Measurements from ENCODE around the gene GSK3A. TPM values are rescaled to one million over a fixed set of nuclear protein-coding genes. Genes with fewer than 3 reads are reported as not detected.

The GSK3A gene
- total RNA-seq, 1 donor from 2014 or later, result 54.7 TPM

DNA sequence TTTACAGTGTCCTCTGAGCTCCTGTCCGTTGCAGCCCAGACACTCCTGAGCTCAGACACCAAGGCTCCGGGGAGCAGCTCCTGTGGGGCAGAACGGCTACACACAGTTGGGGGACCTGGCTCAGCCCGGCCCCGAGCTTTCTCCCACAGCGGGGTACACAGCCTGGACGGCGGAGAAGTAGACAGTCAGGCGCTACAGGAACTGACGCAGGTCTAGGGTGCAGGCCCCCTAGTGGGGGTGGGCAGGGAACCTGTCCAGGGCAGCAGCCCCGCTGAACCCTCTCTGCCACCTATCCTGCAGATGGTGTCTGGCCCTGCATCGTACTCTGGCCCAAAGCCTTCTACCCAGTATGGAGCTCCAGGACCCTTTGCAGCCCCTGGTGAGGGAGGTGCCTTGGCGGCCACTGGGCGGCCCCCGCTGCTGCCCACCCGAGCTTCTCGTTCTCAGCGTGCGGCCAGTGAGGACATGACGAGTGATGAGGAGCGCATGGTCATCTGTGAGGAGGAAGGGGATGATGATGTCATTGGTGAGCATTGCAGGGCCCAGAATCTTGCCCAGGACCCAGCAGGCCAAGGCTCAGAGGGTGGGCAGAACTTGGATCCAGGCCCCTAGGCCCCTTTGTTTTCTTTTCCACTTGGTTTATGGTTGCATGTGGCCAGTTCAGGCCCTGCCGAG is 46.6 kb upstream of the GSK3A start:
- Mint-ChIP-seq H3K36me3 (ENCODE audit: insufficient read depth) (peaks cover 12% of the 10 kb centered on the region), H3K27me3 (no peaks in the 10 kb centered on the region), H3K9me3 (ENCODE audit: low read depth) (no peaks in the 10 kb centered on the region), H3K4me1 (ENCODE audit: low read depth) (peaks cover 14% of the 10 kb centered on the region), H3K27ac (no peak overlapping the region), H3K4me3 (ENCODE audit: low read depth) (no peak overlapping the region)
- DNase-seq (ENCODE audit: low spot score, unreplicated experiment), result no peak
- TF ChIP-seq, protein P1, sequence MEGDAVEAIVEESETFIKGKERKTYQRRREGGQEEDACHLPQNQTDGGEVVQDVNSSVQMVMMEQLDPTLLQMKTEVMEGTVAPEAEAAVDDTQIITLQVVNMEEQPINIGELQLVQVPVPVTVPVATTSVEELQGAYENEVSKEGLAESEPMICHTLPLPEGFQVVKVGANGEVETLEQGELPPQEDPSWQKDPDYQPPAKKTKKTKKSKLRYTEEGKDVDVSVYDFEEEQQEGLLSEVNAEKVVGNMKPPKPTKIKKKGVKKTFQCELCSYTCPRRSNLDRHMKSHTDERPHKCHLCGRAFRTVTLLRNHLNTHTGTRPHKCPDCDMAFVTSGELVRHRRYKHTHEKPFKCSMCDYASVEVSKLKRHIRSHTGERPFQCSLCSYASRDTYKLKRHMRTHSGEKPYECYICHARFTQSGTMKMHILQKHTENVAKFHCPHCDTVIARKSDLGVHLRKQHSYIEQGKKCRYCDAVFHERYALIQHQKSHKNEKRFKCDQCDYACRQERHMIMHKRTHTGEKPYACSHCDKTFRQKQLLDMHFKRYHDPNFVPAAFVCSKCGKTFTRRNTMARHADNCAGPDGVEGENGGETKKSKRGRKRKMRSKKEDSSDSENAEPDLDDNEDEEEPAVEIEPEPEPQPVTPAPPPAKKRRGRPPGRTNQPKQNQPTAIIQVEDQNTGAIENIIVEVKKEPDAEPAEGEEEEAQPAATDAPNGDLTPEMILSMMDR (IDR thresholded peaks at IDR 0.05; ENCODE audit: unreplicated experiment), result no peak

- Mint-ChIP-seq H3K27ac (no peak overlapping the region), H3K36me3 (ENCODE audit: insufficient read depth) (peaks cover 9% of the 10 kb centered on the region)
Measured at GRCh38 chr19:42288387-42288786, 46.0 kb upstream of the GSK3A start.

DNA sequence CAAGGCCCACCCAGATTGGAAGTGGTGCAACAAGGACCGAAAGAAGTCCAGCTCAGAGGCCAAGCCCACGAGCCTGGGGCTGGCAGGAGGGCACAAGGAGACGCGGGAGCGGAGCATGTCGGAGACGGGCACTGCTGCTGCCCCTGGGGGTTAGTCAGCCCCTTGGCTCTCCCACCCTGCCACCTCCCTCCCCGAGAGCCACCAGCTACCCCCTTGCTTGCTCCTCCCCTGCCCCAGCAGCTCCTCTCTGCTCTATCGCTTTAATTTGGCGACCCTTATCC is 45.4 kb upstream of the GSK3A start:
- TF ChIP-seq, protein P1 (IDR thresholded peaks at IDR 0.05; ENCODE audit: unreplicated experiment), result no peak
- DNase-seq (ENCODE audit: low spot score, unreplicated experiment), result no peak
- Mint-ChIP-seq H3K4me3 (ENCODE audit: low read depth) (no peak overlapping the region), H3K4me1 (ENCODE audit: low read depth) (peaks cover 14% of the 10 kb centered on the region), H3K27me3 (no peaks in the 10 kb centered on the region), H3K27ac (no peak overlapping the region), H3K36me3 (ENCODE audit: insufficient read depth) (peaks cover 7% of the 10 kb centered on the region), H3K9me3 (ENCODE audit: low read depth) (no peaks in the 10 kb centered on the region)

More at GRCh38 chr19:42288387-42288786, 46.0 kb upstream of the GSK3A start:
- Mint-ChIP-seq H3K27me3 (no peaks in the 10 kb centered on the region), H3K9me3 (ENCODE audit: low read depth) (no peaks in the 10 kb centered on the region), H3K4me3 (ENCODE audit: low read depth) (no peak overlapping the region), H3K4me1 (ENCODE audit: low read depth) (peaks cover 14% of the 10 kb centered on the region)
- TF ChIP-seq, protein P1 (IDR thresholded peaks at IDR 0.05; ENCODE audit: unreplicated experiment), result no peak
- DNase-seq (ENCODE audit: low spot score, unreplicated experiment), result no peak

- no peak overlapping the region for H3K4me3 Mint-ChIP-seq (ENCODE audit: low read depth)
- no peak for DNase-seq (ENCODE audit: low spot score, unreplicated experiment)
- H3K27ac Mint-ChIP-seq, result no peak overlapping the region
Measured at GRCh38 chr19:42287017-42287826, 44.8 kb upstream of the GSK3A start.

GRCh38 chr19:42286349-42287016 is 44.1 kb upstream of the GSK3A start:
- Mint-ChIP-seq H3K4me3 (ENCODE audit: low read depth) (no peak overlapping the region), H3K4me1 (ENCODE audit: low read depth) (peaks cover 25% of the 10 kb centered on the region), H3K27me3 (no peaks in the 10 kb centered on the region), H3K27ac (no peak overlapping the region), H3K9me3 (ENCODE audit: low read depth) (no peaks in the 10 kb centered on the region), H3K36me3 (ENCODE audit: insufficient read depth) (peaks cover 4% of the 10 kb centered on the region)
- TF ChIP-seq, protein P1 (IDR thresholded peaks at IDR 0.05; ENCODE audit: unreplicated experiment), result no peak
- DNase-seq (ENCODE audit: low spot score, unreplicated experiment), result no peak

More at GRCh38 chr19:42287017-42287826, 44.8 kb upstream of the GSK3A start:
- no peaks in the 10 kb centered on the region for H3K27me3 Mint-ChIP-seq
- peaks cover 18% of the 10 kb centered on the region for H3K4me1 Mint-ChIP-seq (ENCODE audit: low read depth)
- H3K9me3 Mint-ChIP-seq (ENCODE audit: low read depth), result no peaks in the 10 kb centered on the region
- H3K36me3 Mint-ChIP-seq (ENCODE audit: insufficient read depth), result peaks cover 7% of the 10 kb centered on the region
- TF ChIP-seq, protein P1 (IDR thresholded peaks at IDR 0.05; ENCODE audit: unreplicated experiment), result no peak
